Lower lobe of right lung (tissue), 2 donors: ENCODE measurements around the gene MED13L. TPM values are rescaled to one million over a fixed set of nuclear protein-coding genes. Genes with fewer than 3 reads are reported as not detected.

Experiments
- ATAC-seq, 2 donors: fragments of 200-7000 bp; cut with Tn5 transposase; one replicate each; pipeline ENCODE4 v1.9.1; 2020 to 2022; ENCODE audit warnings: mild to moderate bottlenecking in 2 of 2, moderate library complexity in 2 of 2
- DNase-seq: peaks from one replicate; pipeline ENCODE4 v3.0.0-alpha.2; 2020
- H3K27ac ChIP-seq: fragments of 200-600 bp; one replicate; pipeline ENCODE4 v1.8.0; 2022
- H3K27me3 ChIP-seq: fragments of 200-600 bp; one replicate; pipeline ENCODE4 v1.8.0; 2022; ENCODE audit warnings: low read depth
- H3K36me3 ChIP-seq: fragments of 200-600 bp; one replicate; pipeline ENCODE4 v1.8.0; 2022; ENCODE audit warnings: mild to moderate bottlenecking
- H3K4me1 ChIP-seq: fragments of 200-600 bp; one replicate; pipeline ENCODE4 v1.8.0; 2022
- H3K4me3 ChIP-seq: fragments of 200-600 bp; one replicate; pipeline ENCODE4 v1.8.0; 2022; ENCODE audit warnings: mild to moderate bottlenecking
- H3K9me3 ChIP-seq: fragments of 200-600 bp; one replicate; pipeline ENCODE4 v1.8.0; 2022
- intact Hi-C: fragments of 100-400 bp; cut with DNase I; formaldehyde crosslinking; loops from one replicate; pipeline ENCODE4 v1.11.0; 2022
- total RNA-seq: library from RNA; stranded (reverse); fragmentation: NEBNext Ultra II Directional; extraction: Animal tissue kit (Norgen Biotek cat#: 25700); gene quantifications from one replicate; pipeline ENCODE4 v1.2.1, GENCODE V29; 2021
- TF ChIP-seq, protein P1 (sequence below): fragments of 200-600 bp; IDR thresholded peaks from one replicate; pipeline ENCODE4 v1.8.0; 2022; ENCODE audit warnings: antibody characterized with exemption, mild to moderate bottlenecking
- donor health status: DM: no; HTN: yes; CAD: no; lungs with severe emphysema.

The MED13L gene
- total RNA-seq, 1 donor from 2014 or later = 148 TPM

GRCh38 chr12:116067892-116068291 lies 209.6 kb downstream of the MED13L start:
- Histone ChIP-seq H3K4me3 (no peak overlapping the region), H3K27me3 (no peaks in the 10 kb centered on the region), H3K36me3 (no peaks in the 10 kb centered on the region), H3K4me1 (peaks cover 53% of the 10 kb centered on the region), H3K27ac (no peak overlapping the region), H3K9me3 (no peaks in the 10 kb centered on the region)
- TF ChIP-seq, protein P1, sequence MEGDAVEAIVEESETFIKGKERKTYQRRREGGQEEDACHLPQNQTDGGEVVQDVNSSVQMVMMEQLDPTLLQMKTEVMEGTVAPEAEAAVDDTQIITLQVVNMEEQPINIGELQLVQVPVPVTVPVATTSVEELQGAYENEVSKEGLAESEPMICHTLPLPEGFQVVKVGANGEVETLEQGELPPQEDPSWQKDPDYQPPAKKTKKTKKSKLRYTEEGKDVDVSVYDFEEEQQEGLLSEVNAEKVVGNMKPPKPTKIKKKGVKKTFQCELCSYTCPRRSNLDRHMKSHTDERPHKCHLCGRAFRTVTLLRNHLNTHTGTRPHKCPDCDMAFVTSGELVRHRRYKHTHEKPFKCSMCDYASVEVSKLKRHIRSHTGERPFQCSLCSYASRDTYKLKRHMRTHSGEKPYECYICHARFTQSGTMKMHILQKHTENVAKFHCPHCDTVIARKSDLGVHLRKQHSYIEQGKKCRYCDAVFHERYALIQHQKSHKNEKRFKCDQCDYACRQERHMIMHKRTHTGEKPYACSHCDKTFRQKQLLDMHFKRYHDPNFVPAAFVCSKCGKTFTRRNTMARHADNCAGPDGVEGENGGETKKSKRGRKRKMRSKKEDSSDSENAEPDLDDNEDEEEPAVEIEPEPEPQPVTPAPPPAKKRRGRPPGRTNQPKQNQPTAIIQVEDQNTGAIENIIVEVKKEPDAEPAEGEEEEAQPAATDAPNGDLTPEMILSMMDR = no peak
- DNase-seq (no peak), ATAC-seq (no peak)
- intact Hi-C loops = no loop called here

DNA sequence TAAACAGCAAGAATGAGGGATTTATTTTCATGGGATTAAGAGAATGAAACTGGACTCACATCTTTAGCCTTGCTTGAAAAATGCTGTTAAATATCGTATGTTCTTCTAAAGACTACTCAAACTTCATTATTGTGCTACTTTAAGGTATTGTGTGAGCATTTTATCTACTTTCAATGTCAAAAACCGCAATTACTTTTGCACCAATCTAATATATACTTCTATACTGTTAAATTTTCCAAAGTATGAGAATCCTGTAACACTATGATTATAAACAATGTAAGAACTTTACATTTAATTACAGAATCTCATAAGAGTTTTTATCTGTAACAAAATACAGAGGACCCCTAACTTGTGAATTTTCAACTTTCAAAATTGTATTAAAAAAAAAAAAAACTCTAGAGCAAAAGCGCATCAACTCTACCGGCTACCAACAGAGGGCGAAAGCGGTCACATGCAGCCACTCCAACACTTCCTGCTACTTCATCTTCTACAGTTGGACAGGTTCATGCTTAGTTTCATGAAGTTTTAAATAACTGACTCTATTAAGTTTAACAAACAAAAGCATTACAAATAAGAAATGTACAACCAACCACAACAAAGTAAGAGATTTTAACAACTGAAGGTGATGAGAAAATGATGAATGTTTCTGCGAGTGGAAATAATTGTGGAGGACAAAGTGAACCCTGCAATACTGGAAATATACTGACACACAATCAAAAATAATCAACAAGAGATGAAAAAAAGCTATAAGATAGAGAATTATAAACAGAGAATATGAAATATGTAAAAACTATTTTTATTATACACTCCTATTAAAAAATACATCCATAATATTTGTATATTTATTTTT lies 210.9 kb downstream of the MED13L start:
- peaks cover 42% of the 10 kb centered on the region for H3K4me1 ChIP-seq
- no peak overlapping the region for H3K27ac ChIP-seq
- intact Hi-C loops = no loop called here
- H3K9me3 ChIP-seq = no peaks in the 10 kb centered on the region
- no peaks in the 10 kb centered on the region for H3K27me3 ChIP-seq
- no peaks in the 10 kb centered on the region for H3K36me3 ChIP-seq
- ATAC-seq (peak; percentile 64 to 85), DNase-seq (peak; percentile 65)
- TF ChIP-seq, protein P1 = peak; percentile 73
- no peak overlapping the region for H3K4me3 ChIP-seq

- intact Hi-C loops = no loop called here
- Histone ChIP-seq H3K36me3 (no peaks in the 10 kb centered on the region), H3K4me3 (no peak overlapping the region), H3K4me1 (peaks cover 49% of the 10 kb centered on the region), H3K27ac (no peak overlapping the region), H3K27me3 (no peaks in the 10 kb centered on the region), H3K9me3 (no peaks in the 10 kb centered on the region)
- TF ChIP-seq, protein P1 = no peak
- DNase-seq (no peak), ATAC-seq (no peak)
These were observed 211.9 kb downstream of the MED13L start for GRCh38 chr12:116065606-116066005.

GRCh38 chr12:116064493-116064892 lies 213.0 kb downstream of the MED13L start:
- intact Hi-C loops = no loop called here
- peaks cover 55% of the 10 kb centered on the region for H3K4me1 ChIP-seq
- no peaks in the 10 kb centered on the region for H3K36me3 ChIP-seq
- DNase-seq (no peak), ATAC-seq (no peak)
- H3K27ac ChIP-seq = no peak overlapping the region
- no peaks in the 10 kb centered on the region for H3K9me3 ChIP-seq
- no peaks in the 10 kb centered on the region for H3K27me3 ChIP-seq
- TF ChIP-seq, protein P1 = no peak
- no peak overlapping the region for H3K4me3 ChIP-seq

DNA sequence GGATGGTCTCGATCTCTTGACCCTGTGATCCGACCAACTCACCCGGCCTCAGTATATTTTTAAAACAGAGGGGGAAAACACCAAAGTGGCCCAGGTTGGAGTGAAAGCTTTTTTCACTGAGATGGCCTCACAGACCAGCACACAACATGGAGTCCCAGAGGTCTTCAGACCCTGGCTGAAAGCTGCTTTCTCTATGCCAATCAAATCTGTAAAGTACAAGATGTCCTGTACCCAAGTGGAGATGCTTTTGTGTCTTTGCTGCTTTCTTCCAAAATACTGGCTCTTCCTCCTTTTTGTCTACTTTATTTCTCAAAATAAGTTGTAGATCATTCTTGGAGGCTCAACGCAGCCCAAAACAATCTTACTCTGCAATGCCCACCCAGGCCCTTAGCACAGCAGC lies 214.8 kb downstream of the MED13L start:
- no peak overlapping the region for H3K27ac ChIP-seq
- no peak for ATAC-seq
- no peak for DNase-seq
- no peaks in the 10 kb centered on the region for H3K27me3 ChIP-seq
- intact Hi-C loops = no loop called here
- peaks cover 41% of the 10 kb centered on the region for H3K4me1 ChIP-seq
- TF ChIP-seq, protein P1 = no peak
- no peaks in the 10 kb centered on the region for H3K36me3 ChIP-seq
- H3K9me3 ChIP-seq = no peaks in the 10 kb centered on the region
- no peak overlapping the region for H3K4me3 ChIP-seq
